NB4 (cell line): Measurements from ENCODE around the gene CADPS.

Source experiments
- DNase-seq: peaks from one replicate; pipeline ENCODE4 v3.0.0; 2010; ENCODE audit warnings: low read depth
- H3K4me3 ChIP-seq: one replicate; pipeline ENCODE4 v1.5.1; 2011; ENCODE audit warnings: mild to moderate bottlenecking, low read depth, low read length, moderate library complexity
- MYC ChIP-seq: IDR thresholded peaks from 2 replicates; pipeline ENCODE4 v1.6.1; 2011; ENCODE audit warnings: low read depth, low read length
- POLR2A ChIP-seq: IDR thresholded peaks from 2 replicates; pipeline ENCODE4 v1.6.1; 2011; ENCODE audit warnings: mild to moderate bottlenecking; ENCODE audit not compliant: insufficient read length; ENCODE audit errors: extremely low read depth
- TF ChIP-seq, protein P1 (sequence below): IDR thresholded peaks from one replicate; pipeline ENCODE4 v1.5.1; 2012; ENCODE audit warnings: low read depth, low read length
- TF ChIP-seq, protein P2 (sequence below): IDR thresholded peaks from 2 replicates; pipeline ENCODE4 v1.6.1; 2011; ENCODE audit warnings: low read depth, low read length

Gene CADPS

DNA sequence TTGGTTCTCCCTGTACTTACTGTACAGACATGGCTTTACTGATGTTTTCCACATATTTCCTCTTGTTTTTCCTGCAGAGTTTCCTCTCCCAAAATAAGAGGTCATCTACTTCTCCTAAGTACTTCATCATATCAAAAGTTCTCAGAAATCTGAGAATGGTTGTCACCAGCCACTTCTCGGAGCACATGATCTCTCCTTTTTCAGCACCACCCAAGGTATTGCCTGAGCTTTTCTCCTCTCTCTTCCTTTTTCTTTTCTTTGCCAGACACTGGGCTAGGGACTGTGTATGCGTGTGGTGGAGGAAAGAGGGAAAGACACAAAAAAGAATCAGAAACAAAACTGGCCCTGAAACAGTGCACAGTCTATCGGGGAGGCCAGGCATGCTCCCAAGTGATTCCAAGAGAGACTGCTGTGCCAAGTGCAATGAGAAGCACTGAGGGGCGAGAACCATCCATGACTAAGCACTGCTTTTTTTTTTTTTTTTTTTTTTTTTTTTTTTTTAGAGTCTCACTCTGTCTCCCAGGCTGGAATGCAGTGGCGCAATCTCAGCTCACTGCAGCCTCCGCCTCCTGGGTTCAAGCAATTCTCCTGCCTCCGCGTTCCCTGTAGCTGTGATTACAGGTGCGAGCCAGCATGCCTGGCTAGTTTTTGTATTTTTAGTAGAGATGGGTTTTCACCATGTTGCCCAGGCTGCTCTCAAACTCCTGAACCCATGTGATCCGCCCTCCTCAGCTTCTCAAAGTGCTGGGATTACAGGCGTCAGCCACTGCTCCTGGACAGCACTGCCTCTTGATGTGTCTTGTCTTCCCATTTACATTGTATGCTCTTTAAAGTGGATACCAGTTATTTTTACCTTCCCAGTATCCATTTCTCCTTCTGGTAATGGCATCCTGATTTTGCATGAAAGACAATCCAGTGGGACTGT, 307.9 kb downstream of the CADPS start:
- TF ChIP-seq POLR2A, result no peak
- TF ChIP-seq, protein P1, sequence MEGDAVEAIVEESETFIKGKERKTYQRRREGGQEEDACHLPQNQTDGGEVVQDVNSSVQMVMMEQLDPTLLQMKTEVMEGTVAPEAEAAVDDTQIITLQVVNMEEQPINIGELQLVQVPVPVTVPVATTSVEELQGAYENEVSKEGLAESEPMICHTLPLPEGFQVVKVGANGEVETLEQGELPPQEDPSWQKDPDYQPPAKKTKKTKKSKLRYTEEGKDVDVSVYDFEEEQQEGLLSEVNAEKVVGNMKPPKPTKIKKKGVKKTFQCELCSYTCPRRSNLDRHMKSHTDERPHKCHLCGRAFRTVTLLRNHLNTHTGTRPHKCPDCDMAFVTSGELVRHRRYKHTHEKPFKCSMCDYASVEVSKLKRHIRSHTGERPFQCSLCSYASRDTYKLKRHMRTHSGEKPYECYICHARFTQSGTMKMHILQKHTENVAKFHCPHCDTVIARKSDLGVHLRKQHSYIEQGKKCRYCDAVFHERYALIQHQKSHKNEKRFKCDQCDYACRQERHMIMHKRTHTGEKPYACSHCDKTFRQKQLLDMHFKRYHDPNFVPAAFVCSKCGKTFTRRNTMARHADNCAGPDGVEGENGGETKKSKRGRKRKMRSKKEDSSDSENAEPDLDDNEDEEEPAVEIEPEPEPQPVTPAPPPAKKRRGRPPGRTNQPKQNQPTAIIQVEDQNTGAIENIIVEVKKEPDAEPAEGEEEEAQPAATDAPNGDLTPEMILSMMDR, result no peak
- TF ChIP-seq, protein P2, sequence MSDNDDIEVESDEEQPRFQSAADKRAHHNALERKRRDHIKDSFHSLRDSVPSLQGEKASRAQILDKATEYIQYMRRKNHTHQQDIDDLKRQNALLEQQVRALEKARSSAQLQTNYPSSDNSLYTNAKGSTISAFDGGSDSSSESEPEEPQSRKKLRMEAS, result no peak
- no peak for TF ChIP-seq MYC
- no peak for DNase-seq
- no peak overlapping the region for H3K4me3 ChIP-seq

DNA sequence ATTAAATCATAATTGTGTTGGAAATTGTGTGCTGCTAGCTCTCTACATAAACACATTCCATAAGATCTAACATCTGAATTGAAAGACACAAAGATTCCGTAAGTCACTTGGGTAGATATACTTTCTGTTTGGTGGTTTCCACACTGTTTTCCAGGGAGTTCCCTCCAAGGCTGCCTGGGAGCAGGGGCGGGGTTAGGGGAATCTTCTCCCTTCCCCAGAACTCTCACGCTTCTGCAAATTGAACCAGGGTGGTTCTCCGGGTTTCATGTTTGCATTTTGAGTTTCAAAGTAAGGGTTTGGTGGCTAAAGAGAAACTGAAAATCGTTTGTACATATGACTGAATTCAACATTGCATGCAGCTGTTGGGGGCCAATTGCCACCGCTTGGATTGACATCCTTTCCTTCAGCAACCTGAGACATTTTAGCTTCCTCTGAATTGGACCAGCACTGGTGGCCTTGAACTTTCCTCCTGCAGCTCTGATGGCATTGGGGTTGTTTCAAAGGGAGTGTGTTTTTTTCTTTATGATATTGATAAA, 309.1 kb downstream of the CADPS start:
- no peak for DNase-seq
- TF ChIP-seq, protein P2, result no peak
- TF ChIP-seq MYC (no peak), POLR2A (no peak)
- TF ChIP-seq, protein P1, result no peak

DNA sequence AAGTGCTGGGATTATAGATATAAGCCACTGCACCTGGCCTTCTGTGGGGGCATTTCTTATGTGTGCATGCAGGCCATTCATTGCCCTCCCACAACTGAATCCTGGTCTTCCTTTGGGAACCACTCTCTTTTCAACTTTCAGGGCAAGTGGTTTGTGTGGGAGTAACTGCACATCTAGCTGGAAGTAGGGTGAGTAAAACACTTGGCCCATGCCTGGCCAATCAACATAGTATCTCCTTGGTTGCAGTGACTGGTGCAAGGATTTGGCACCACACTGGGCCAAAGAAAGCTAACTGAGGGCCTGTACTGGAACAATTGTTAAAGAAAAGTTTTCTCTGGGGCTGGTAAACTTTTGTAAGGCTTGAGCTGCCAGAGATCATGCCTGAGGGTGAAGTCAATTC, 312.6 kb downstream of the CADPS start:
- TF ChIP-seq, protein P2, result no peak
- TF ChIP-seq MYC (no peak), POLR2A (no peak)
- TF ChIP-seq, protein P1, result no peak
- no peak for DNase-seq
- no peak overlapping the region for H3K4me3 ChIP-seq

More for the DNA sequence above, 309.1 kb downstream of the CADPS start:
- no peak overlapping the region for H3K4me3 ChIP-seq

DNA sequence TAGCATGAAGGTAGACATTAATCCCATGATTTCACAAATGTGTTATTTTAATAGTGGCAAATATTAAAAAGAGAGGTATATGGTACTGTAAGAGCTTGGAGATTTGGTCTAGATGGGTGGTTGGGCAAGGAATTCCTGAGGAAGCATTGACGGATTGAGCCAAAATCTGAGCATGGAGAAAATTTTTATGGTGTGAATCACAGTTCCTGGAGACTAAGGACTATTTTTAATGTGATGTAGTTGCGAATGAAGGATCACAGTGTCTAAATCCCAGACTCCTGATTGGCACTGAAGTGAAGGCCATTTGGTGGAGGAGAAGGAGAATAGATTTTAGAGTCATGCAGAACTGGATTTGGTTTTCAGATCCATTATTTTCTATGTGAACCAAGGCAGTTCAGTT, 313.2 kb downstream of the CADPS start:
- no peak overlapping the region for H3K4me3 ChIP-seq
- no peak for DNase-seq
- TF ChIP-seq POLR2A, result no peak
- TF ChIP-seq MYC, result no peak
- TF ChIP-seq, protein P1, result no peak
- TF ChIP-seq, protein P2, result no peak

DNA sequence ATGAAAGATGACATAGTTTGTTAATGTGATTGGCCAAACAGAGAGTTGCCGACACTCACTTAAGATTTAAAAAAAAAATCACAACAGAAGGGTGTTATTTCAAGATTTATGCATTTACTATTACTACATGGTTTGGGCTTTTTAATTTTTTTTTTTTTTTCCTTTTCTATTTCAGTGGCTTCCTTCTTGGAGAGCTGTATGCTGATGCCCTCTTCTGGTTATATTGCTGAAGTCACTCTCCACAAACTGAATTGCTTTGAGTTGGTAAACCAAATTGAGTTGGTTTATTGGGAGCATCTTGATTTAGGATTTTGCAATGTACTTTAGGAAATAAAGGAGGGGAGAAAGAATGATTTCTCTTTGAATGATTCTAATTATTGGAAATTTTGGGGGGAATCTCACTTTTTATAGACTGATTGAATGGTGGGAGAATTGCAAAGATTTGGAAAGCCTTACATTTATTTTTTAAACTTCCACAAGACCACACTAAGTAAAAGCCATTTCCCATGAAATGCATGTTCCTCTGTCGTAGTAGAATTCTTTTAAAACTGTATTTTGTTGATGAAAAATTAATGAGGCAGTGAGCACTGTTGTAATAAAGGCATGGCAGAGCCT, 315.3 kb downstream of the CADPS start:
- H3K4me3 ChIP-seq, result no peak overlapping the region
- TF ChIP-seq, protein P1, result peak; percentile 10
- TF ChIP-seq MYC, result no peak
- peak; percentile 10 for DNase-seq
